HepG2 (cell line): ENCODE data around the gene CBFA2T2. TPM values are rescaled to one million over a fixed set of nuclear protein-coding genes. Genes with fewer than 3 reads are reported as not detected.

Experiments used
- ARNTL ChIP-seq: sonication (generic); formaldehyde crosslinking; IDR thresholded peaks from 2 replicates; pipeline ENCODE4 v1.4.0; 2020; ENCODE audit warnings: mild to moderate bottlenecking, missing genetic modification reagents
- MLX ChIP-seq: IDR thresholded peaks from 2 replicates; pipeline ENCODE4 v1.6.1; 2016
- NCOA2 ChIP-seq: sonication (generic); formaldehyde crosslinking; IDR thresholded peaks from 2 replicates; pipeline ENCODE4 v1.8.0; 2022; ENCODE audit warnings: inconsistent platforms
- ZBTB7B ChIP-seq: sonication (generic); formaldehyde crosslinking; IDR thresholded peaks from 2 replicates; pipeline ENCODE4 v1.4.0; 2020; ENCODE audit warnings: missing genetic modification reagents
- ZNF414 ChIP-seq: sonication (generic); formaldehyde crosslinking; IDR thresholded peaks from 2 replicates; pipeline ENCODE4 v1.5.0; 2020; ENCODE audit warnings: missing genetic modification reagents
- ZNF879 ChIP-seq: sonication (generic); formaldehyde crosslinking; IDR thresholded peaks from 2 replicates; pipeline ENCODE4 v1.8.1; 2023; ENCODE audit warnings: missing genetic modification reagents
- polyA plus RNA-seq, 8 experiments: library from polyadenylated mRNA; depleted of rRNA in 3 of 8; stranded (reverse) in 7 of 8; unstranded in 1 of 8; fragments of >200 nt; fragmentation: Illumina TruSeq in 4 of 8; extraction: Trizol in 4 of 8; gene quantifications; 2 replicates each; pipeline versions ENCODE4 v1.2.1 to v1.2.3, GENCODE V29; 2011 to 2016; ENCODE audit warnings: low read depth in 4 of 8, missing spikeins in 1 of 8, mixed read lengths in 1 of 8; ENCODE audit not compliant: insufficient read depth in 1 of 8
- total RNA-seq, 5 experiments: library from RNA; depleted of rRNA; stranded (reverse); fragments of >200 nt; fragmentation: Illumina TruSeq; extraction: Trizol; gene quantifications; 2 replicates each; pipeline ENCODE4 v1.2.3, GENCODE V29; 2016; ENCODE audit warnings: low read depth in 1 of 5
- TF ChIP-seq, protein P1 (sequence below), 2 experiments: fragments of 450-650 bp in 1 of 2; sonication (generic) in 1 of 2; formaldehyde crosslinking in 1 of 2; IDR thresholded peaks; 2 replicates each; pipeline versions ENCODE4 v1.6.1 to v1.8.0; 2016 to 2022; ENCODE audit warnings: antibody characterized with exemption in 1 of 2, mild to moderate bottlenecking in 1 of 2, missing genetic modification reagents in 1 of 2
- TF ChIP-seq, protein P2 (sequence below): fragments of 450-650 bp; IDR thresholded peaks from 2 replicates; pipeline ENCODE4 v1.6.1; 2016
- TF ChIP-seq, protein P3 (sequence below): IDR thresholded peaks from 2 replicates; pipeline ENCODE4 v1.4.0; 2020; ENCODE audit warnings: mild to moderate bottlenecking, missing genetic modification reagents

CBFA2T2 gene
- total and polyA plus RNA-seq, 2 of the 13 experiments (the other 11 are each of a cell fraction or from before 2014, with no cell fraction given) = 6.3 to 21.2 TPM

- TF ChIP-seq, protein P1, sequence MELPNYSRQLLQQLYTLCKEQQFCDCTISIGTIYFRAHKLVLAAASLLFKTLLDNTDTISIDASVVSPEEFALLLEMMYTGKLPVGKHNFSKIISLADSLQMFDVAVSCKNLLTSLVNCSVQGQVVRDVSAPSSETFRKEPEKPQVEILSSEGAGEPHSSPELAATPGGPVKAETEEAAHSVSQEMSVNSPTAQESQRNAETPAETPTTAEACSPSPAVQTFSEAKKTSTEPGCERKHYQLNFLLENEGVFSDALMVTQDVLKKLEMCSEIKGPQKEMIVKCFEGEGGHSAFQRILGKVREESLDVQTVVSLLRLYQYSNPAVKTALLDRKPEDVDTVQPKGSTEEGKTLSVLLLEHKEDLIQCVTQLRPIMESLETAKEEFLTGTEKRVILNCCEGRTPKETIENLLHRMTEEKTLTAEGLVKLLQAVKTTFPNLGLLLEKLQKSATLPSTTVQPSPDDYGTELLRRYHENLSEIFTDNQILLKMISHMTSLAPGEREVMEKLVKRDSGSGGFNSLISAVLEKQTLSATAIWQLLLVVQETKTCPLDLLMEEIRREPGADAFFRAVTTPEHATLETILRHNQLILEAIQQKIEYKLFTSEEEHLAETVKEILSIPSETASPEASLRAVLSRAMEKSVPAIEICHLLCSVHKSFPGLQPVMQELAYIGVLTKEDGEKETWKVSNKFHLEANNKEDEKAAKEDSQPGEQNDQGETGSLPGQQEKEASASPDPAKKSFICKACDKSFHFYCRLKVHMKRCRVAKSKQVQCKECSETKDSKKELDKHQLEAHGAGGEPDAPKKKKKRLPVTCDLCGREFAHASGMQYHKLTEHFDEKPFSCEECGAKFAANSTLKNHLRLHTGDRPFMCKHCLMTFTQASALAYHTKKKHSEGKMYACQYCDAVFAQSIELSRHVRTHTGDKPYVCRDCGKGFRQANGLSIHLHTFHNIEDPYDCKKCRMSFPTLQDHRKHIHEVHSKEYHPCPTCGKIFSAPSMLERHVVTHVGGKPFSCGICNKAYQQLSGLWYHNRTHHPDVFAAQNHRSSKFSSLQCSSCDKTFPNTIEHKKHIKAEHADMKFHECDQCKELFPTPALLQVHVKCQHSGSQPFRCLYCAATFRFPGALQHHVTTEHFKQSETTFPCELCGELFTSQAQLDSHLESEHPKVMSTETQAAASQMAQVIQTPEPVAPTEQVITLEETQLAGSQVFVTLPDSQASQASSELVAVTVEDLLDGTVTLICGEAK (IDR thresholded peaks at IDR 0.05) = no peak
- TF ChIP-seq, protein P1 (CRISPR knock-in tag; IDR thresholded peaks at IDR 0.05) = no peak
- TF ChIP-seq, protein P2, sequence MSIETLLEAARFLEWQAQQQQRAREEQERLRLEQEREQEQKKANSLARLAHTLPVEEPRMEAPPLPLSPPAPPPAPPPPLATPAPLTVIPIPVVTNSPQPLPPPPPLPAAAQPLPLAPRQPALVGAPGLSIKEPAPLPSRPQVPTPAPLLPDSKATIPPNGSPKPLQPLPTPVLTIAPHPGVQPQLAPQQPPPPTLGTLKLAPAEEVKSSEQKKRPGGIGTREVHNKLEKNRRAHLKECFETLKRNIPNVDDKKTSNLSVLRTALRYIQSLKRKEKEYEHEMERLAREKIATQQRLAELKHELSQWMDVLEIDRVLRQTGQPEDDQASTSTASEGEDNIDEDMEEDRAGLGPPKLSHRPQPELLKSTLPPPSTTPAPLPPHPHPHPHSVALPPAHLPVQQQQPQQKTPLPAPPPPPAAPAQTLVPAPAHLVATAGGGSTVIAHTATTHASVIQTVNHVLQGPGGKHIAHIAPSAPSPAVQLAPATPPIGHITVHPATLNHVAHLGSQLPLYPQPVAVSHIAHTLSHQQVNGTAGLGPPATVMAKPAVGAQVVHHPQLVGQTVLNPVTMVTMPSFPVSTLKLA = no peak
- TF ChIP-seq ZBTB7B (CRISPR knock-in tag) (0 out of 2 replicates have a peak, but pooled peaks have one; percentile 21), ARNTL (no peak), NCOA2 (CRISPR knock-in tag) (peak; percentile 44; the same call in 1 of the 2 replicates), ZNF414 (CRISPR knock-in tag) (no peak), ZNF879 (CRISPR knock-in tag) (no peak), MLX (CRISPR knock-in tag) (no peak)
- TF ChIP-seq, protein P3, sequence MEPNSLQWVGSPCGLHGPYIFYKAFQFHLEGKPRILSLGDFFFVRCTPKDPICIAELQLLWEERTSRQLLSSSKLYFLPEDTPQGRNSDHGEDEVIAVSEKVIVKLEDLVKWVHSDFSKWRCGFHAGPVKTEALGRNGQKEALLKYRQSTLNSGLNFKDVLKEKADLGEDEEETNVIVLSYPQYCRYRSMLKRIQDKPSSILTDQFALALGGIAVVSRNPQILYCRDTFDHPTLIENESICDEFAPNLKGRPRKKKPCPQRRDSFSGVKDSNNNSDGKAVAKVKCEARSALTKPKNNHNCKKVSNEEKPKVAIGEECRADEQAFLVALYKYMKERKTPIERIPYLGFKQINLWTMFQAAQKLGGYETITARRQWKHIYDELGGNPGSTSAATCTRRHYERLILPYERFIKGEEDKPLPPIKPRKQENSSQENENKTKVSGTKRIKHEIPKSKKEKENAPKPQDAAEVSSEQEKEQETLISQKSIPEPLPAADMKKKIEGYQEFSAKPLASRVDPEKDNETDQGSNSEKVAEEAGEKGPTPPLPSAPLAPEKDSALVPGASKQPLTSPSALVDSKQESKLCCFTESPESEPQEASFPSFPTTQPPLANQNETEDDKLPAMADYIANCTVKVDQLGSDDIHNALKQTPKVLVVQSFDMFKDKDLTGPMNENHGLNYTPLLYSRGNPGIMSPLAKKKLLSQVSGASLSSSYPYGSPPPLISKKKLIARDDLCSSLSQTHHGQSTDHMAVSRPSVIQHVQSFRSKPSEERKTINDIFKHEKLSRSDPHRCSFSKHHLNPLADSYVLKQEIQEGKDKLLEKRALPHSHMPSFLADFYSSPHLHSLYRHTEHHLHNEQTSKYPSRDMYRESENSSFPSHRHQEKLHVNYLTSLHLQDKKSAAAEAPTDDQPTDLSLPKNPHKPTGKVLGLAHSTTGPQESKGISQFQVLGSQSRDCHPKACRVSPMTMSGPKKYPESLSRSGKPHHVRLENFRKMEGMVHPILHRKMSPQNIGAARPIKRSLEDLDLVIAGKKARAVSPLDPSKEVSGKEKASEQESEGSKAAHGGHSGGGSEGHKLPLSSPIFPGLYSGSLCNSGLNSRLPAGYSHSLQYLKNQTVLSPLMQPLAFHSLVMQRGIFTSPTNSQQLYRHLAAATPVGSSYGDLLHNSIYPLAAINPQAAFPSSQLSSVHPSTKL (CRISPR knock-in tag) = no peak
These were observed 195.6 kb downstream of the CBFA2T2 start (continued) for GRCh38 chr20:33685328-33686099.
